HepG2 (cell line): ENCODE measurements around the gene CHMP1A. TPM values are rescaled to one million over a fixed set of nuclear protein-coding genes. Genes with fewer than 3 reads are reported as not detected.
A peak's percentile ranks its signal among the peaks of the same experiment; 100 is the strongest.

Experiments used
- BRCA1 ChIP-seq: sonication (generic); formaldehyde crosslinking; IDR thresholded peaks from 2 replicates; pipeline ENCODE4 v1.4.0; 2020; ENCODE audit warnings: missing genetic modification reagents
- CC2D1A ChIP-seq: sonication (generic); formaldehyde crosslinking; IDR thresholded peaks from 2 replicates; pipeline ENCODE4 v1.8.1; 2023; ENCODE audit warnings: mild to moderate bottlenecking, missing genetic modification reagents
- GTF3A ChIP-seq: sonication (generic); formaldehyde crosslinking; conservative IDR thresholded peaks from 2 replicates; pipeline ENCODE4 v1.4.0; 2020; ENCODE audit warnings: mild to moderate bottlenecking, missing genetic modification reagents
- MTA1 ChIP-seq: sonication (generic); formaldehyde crosslinking; IDR thresholded peaks from 2 replicates; pipeline ENCODE4 v1.4.0; 2020; ENCODE audit warnings: missing genetic modification reagents, mild to moderate bottlenecking, borderline replicate concordance
- NBN ChIP-seq: fragments of 450-650 bp; conservative IDR thresholded peaks from 2 replicates; pipeline ENCODE4 v1.6.1; 2017
- NFE2L1 ChIP-seq: sonication (generic); formaldehyde crosslinking; IDR thresholded peaks from 2 replicates; pipeline ENCODE4 v1.4.0; 2020; ENCODE audit warnings: missing genetic modification reagents, mild to moderate bottlenecking, borderline replicate concordance
- NR3C1 ChIP-seq: sonication (generic); formaldehyde crosslinking; IDR thresholded peaks from 2 replicates; pipeline ENCODE4 v1.4.0; 2020; ENCODE audit warnings: missing genetic modification reagents
- RORA ChIP-seq: sonication (generic); formaldehyde crosslinking; IDR thresholded peaks from 2 replicates; pipeline ENCODE4 v1.5.0; 2020; ENCODE audit warnings: mild to moderate bottlenecking, missing genetic modification reagents, moderate library complexity
- SNRNP70 ChIP-seq: fragments of 200-400 bp; formaldehyde crosslinking; IDR thresholded peaks from 2 replicates; pipeline ENCODE4 v1.6.1; 2017; ENCODE audit warnings: mild to moderate bottlenecking, low read depth, low read length, moderate library complexity
- SRF ChIP-seq: IDR thresholded peaks from 2 replicates; pipeline ENCODE4 v1.6.1; 2011; ENCODE audit warnings: mild to moderate bottlenecking, low read depth, low read length, moderate library complexity
- THRA ChIP-seq: sonication (generic); formaldehyde crosslinking; IDR thresholded peaks from 2 replicates; pipeline ENCODE4 v1.4.0; 2020; ENCODE audit warnings: missing genetic modification reagents, borderline replicate concordance
- ZBTB44 ChIP-seq: sonication (generic); formaldehyde crosslinking; IDR thresholded peaks from 2 replicates; pipeline ENCODE4 v1.4.0; 2020; ENCODE audit warnings: missing genetic modification reagents
- ZBTB7A ChIP-seq: sonication (generic); formaldehyde crosslinking; IDR thresholded peaks from 2 replicates; pipeline ENCODE4 v1.8.0; 2022; ENCODE audit warnings: mild to moderate bottlenecking, missing genetic modification reagents
- ZNF124 ChIP-seq: sonication (generic); formaldehyde crosslinking; IDR thresholded peaks from 2 replicates; pipeline ENCODE4 v1.4.0; 2020; ENCODE audit warnings: missing genetic modification reagents
- ZNF441 ChIP-seq: sonication (generic); formaldehyde crosslinking; IDR thresholded peaks from 2 replicates; pipeline ENCODE4 v1.7.0; 2021; ENCODE audit warnings: missing genetic modification reagents, borderline replicate concordance
- ZNF619 ChIP-seq: sonication (generic); formaldehyde crosslinking; IDR thresholded peaks from 2 replicates; pipeline ENCODE4 v1.4.0; 2020; ENCODE audit warnings: mild to moderate bottlenecking, missing genetic modification reagents
- ZNF703 ChIP-seq: sonication (generic); formaldehyde crosslinking; IDR thresholded peaks from 2 replicates; pipeline ENCODE4 v1.5.1; 2020; ENCODE audit warnings: missing genetic modification reagents, mild to moderate bottlenecking, moderate library complexity, borderline replicate concordance
- ZNF761 ChIP-seq: sonication (generic); formaldehyde crosslinking; conservative IDR thresholded peaks from 2 replicates; pipeline ENCODE4 v1.4.0; 2020; ENCODE audit warnings: mild to moderate bottlenecking, missing genetic modification reagents
- ZNF768 ChIP-seq: sonication (generic); formaldehyde crosslinking; IDR thresholded peaks from 2 replicates; pipeline ENCODE4 v1.4.0; 2020; ENCODE audit warnings: missing genetic modification reagents
- ZNF776 ChIP-seq: sonication (generic); formaldehyde crosslinking; IDR thresholded peaks from 2 replicates; pipeline ENCODE4 v1.4.0; 2020; ENCODE audit warnings: mild to moderate bottlenecking, missing genetic modification reagents
- ZNF781 ChIP-seq: sonication (generic); formaldehyde crosslinking; IDR thresholded peaks from 2 replicates; pipeline ENCODE4 v1.5.1; 2020; ENCODE audit warnings: borderline replicate concordance, mild to moderate bottlenecking, missing genetic modification reagents; ENCODE audit errors: not compliant biosample characterization
- ZSCAN30 ChIP-seq: sonication (generic); formaldehyde crosslinking; IDR thresholded peaks from 2 replicates; pipeline ENCODE4 v1.5.0; 2020; ENCODE audit warnings: mild to moderate bottlenecking, missing genetic modification reagents
- polyA plus RNA-seq, 8 experiments: library from polyadenylated mRNA; depleted of rRNA in 3 of 8; stranded (reverse) in 7 of 8; unstranded in 1 of 8; fragments of >200 nt; fragmentation: Illumina TruSeq in 4 of 8; extraction: Trizol in 4 of 8; gene quantifications; 2 replicates each; pipeline versions ENCODE4 v1.2.1 to v1.2.3, GENCODE V29; 2011 to 2016; ENCODE audit warnings: low read depth in 4 of 8, missing spikeins in 1 of 8, mixed read lengths in 1 of 8; ENCODE audit not compliant: insufficient read depth in 1 of 8
- total RNA-seq, 5 experiments: library from RNA; depleted of rRNA; stranded (reverse); fragments of >200 nt; fragmentation: Illumina TruSeq; extraction: Trizol; gene quantifications; 2 replicates each; pipeline ENCODE4 v1.2.3, GENCODE V29; 2016; ENCODE audit warnings: low read depth in 1 of 5
- TF ChIP-seq, protein P1 (sequence below): sonication (generic); formaldehyde crosslinking; IDR thresholded peaks from 2 replicates; pipeline ENCODE4 v1.5.0; 2020; ENCODE audit warnings: missing genetic modification reagents, mild to moderate bottlenecking, borderline replicate concordance
- TF ChIP-seq, protein P2 (sequence below): sonication (generic); formaldehyde crosslinking; IDR thresholded peaks from 2 replicates; pipeline ENCODE4 v1.4.0; 2020; ENCODE audit warnings: missing genetic modification reagents, mild to moderate bottlenecking, borderline replicate concordance

The CHMP1A gene
- total and polyA plus RNA-seq, 2 of the 13 experiments (the other 11 are each of a cell fraction or from before 2014, with no cell fraction given), result 69.4 to 73.3 TPM

DNA sequence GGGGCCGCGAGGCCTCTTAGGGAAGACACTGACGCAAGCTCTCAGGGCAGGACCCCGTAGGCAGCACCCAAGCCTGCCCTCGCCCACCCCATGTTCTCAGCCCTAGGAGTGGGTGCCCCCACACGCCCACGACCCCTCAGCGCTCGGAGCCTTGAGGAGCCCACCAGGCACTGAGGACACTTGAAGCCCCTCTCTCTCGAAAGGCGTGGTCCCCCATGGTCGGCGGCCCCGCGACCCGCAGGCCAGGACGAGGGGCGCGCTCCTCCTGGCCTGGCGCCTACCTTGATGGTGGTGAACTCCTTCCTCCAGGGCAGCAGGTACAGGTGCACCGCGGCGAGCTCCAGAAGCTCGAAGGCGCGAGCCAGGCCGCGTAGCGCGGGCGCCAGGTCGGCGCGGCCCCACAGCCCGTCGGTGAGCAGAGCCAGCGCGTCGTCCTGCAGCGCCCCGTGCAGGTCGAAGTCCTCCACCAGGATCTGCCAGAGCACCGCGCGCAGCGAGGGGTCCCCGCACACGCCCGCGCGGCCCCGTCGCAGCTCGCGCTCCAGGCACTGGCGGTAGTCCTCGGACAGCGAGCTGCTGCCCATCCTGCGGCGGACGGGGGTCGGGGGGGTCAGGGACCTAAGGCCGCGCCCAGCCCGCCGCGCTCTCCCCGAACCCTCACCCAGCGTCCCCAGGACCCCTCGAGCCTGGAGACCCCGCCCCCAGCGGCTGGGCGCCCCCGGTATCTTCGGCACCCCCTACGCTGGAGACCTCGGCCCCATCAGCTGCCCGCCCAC is 43.3 kb upstream of the CHMP1A start (continued):
- no peak for TF ChIP-seq ZNF781
- TF ChIP-seq ZSCAN30 (CRISPR knock-in tag), result no peak
- TF ChIP-seq BRCA1 (CRISPR knock-in tag), result no peak
- peak; percentile 83 for TF ChIP-seq ZBTB7A (CRISPR knock-in tag)
- peak; percentile 24; the same call in 1 of the 2 replicates for TF ChIP-seq THRA (CRISPR knock-in tag)
- no peak; the same call in 1 of the 2 replicates for TF ChIP-seq ZNF124 (CRISPR knock-in tag)
- TF ChIP-seq ZNF761 (CRISPR knock-in tag), result no peak; the same call in none of the 2 replicates
- TF ChIP-seq NFE2L1 (CRISPR knock-in tag), result no peak
- TF ChIP-seq ZNF768, result peak; percentile 84
- no peak for TF ChIP-seq ZNF441 (CRISPR knock-in tag)
- peak; percentile 5; the same call in 1 of the 2 replicates for TF ChIP-seq MTA1 (CRISPR knock-in tag)
- TF ChIP-seq SRF, result no peak
- no peak for TF ChIP-seq SNRNP70
- TF ChIP-seq RORA (CRISPR knock-in tag), result no peak
- TF ChIP-seq ZNF776 (CRISPR knock-in tag), result peak; percentile 78
- no peak; the same call in 1 of the 2 replicates for TF ChIP-seq GTF3A (CRISPR knock-in tag)
- no peak for TF ChIP-seq NBN
- 0 out of 2 replicates have a peak, but pooled peaks have one; percentile 44 for TF ChIP-seq ZNF703 (CRISPR knock-in tag)
- TF ChIP-seq ZBTB44 (CRISPR knock-in tag), result no peak
- no peak; the same call in 1 of the 2 replicates for TF ChIP-seq ZNF619 (CRISPR knock-in tag)
- no peak for TF ChIP-seq NR3C1 (CRISPR knock-in tag)
- 0 out of 2 replicates have a peak, but pooled peaks have one; percentile 55 for TF ChIP-seq CC2D1A (CRISPR knock-in tag)
- TF ChIP-seq, protein P1, sequence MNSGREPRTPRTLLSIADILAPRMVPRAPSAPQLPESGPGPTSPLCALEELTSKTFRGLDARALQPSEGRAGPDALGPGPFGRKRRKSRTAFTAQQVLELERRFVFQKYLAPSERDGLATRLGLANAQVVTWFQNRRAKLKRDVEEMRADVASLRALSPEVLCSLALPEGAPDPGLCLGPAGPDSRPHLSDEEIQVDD (CRISPR knock-in tag), result no peak; the same call in 1 of the 2 replicates
- TF ChIP-seq, protein P2, sequence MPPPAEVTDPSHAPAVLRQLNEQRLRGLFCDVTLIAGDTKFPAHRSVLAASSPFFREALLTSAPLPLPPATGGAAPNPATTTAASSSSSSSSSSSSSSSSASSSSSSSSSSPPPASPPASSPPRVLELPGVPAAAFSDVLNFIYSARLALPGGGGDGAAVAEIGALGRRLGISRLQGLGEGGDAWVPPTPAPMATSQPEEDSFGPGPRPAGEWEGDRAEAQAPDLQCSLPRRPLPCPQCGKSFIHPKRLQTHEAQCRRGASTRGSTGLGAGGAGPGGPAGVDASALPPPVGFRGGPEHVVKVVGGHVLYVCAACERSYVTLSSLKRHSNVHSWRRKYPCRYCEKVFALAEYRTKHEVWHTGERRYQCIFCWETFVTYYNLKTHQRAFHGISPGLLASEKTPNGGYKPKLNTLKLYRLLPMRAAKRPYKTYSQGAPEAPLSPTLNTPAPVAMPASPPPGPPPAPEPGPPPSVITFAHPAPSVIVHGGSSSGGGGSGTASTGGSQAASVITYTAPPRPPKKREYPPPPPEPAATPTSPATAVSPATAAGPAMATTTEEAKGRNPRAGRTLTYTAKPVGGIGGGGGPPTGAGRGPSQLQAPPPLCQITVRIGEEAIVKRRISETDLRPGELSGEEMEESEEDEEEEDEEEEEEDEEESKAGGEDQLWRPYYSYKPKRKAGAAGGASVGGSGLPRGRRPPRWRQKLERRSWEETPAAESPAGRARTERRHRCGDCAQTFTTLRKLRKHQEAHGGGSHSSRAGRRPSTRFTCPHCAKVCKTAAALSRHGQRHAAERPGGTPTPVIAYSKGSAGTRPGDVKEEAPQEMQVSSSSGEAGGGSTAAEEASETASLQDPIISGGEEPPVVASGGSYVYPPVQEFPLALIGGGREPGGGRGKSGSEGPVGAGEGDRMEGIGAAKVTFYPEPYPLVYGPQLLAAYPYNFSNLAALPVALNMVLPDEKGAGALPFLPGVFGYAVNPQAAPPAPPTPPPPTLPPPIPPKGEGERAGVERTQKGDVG (CRISPR knock-in tag), result no peak
